Pancreas (tissue), 10 donors: ENCODE results near the gene RUNX1. TPM values are rescaled to one million over a fixed set of nuclear protein-coding genes. Genes with fewer than 3 reads are reported as not detected.

Experiments used
- ATAC-seq, 4 donors: fragments of 200-7000 bp; cut with Tn5 transposase; one replicate each; pipeline versions ENCODE4 v1.8.0 to v1.9.1; 2020; ENCODE audit warnings: mild to moderate bottlenecking in 4 of 4, moderate library complexity in 4 of 4
- DNase-seq, 6 donors: peaks; one replicate each; pipeline ENCODE4 v3.0.0-alpha.2; 2020
- FAIRE-seq: peaks from 2 replicates; lab custom pipeline; 2012; peaks lifted over from hg19 to GRCh38; lab: Jason Lieb, UNC
- H3K27ac ChIP-seq, 4 donors: fragments of 200-600 bp; sonication (generic); 1 replicate in 3 of 4; 2 replicates in 1 of 4; pipeline versions ENCODE4 v1.5.0 to v1.8.0; 2020
- H3K27me3 ChIP-seq, 4 donors: fragments of 200-600 bp; one replicate each; pipeline ENCODE4 v1.8.0; 2021
- H3K36me3 ChIP-seq, 3 donors: fragments of 200-600 bp; sonication (generic) in 1 of 3; one replicate each; pipeline versions ENCODE4 v1.5.0 to v1.8.0; 2020 to 2021
- H3K4me1 ChIP-seq, 3 donors: fragments of 200-600 bp; one replicate each; pipeline ENCODE4 v1.8.0; 2021
- H3K4me3 ChIP-seq, 4 donors: fragments of 200-600 bp; sonication (generic) in 2 of 4; one replicate each; pipeline versions ENCODE4 v1.5.0 to v1.8.0; 2020 to 2021
- H3K9me3 ChIP-seq, 4 donors: fragments of 200-600 bp; one replicate each; pipeline ENCODE4 v1.8.0; 2021
- CTCF ChIP-seq, 4 donors: fragments of 200-600 bp; sonication (generic) in 3 of 4; IDR thresholded peaks; one replicate each; pipeline versions ENCODE4 v1.5.0 to v1.8.0; 2021; ENCODE audit warnings: antibody characterized with exemption in 4 of 4
- WGBS, 2 donors: extraction: QIAGEN DNeasy Blood & Tissue Kit; methylation state at CpG; one replicate each; pipeline ENCODE4 v1.1.7; 2013; 5-methylcytosine and 5-hydroxymethylcytosine counted together
- intact Hi-C, 3 donors: fragments of 100-400 bp; cut with DNase I; formaldehyde crosslinking; loops; one replicate each; pipeline versions ENCODE4 v1.11.1 to v1.14.2; 2022
- polyA plus RNA-seq, 2 donors: library from polyadenylated mRNA; stranded (reverse); fragments of 200-250 nt; gene quantifications; one replicate each; pipeline ENCODE4 v1.2.3, GENCODE V29; 2013
- total RNA-seq, 6 donors: library from RNA; stranded (reverse); fragmentation: NEBNext Ultra II Directional in 4 of 6; extraction: Animal tissue kit (Norgen Biotek cat#: 25700) in 4 of 6; gene quantifications; one replicate each; pipeline versions ENCODE4 v1.2.1 to v1.2.4, GENCODE V29; 2021 to 2023
- donor health status: healthy with polysubstance abuse.
- donor health status: DM: no; HTN: no; CAD: no; lungs with moderate emphysema.
- donor health status: DM: no; HTN: no; CAD: no.
- donor health status: control.
- donor health status: control.
- donor health status: Bipolar disorder and iron deficiency.
- donor health status: DM: yes; HTN: yes; CAD: no.
- donor health status: DM: no; HTN: no; CAD: no.
- donor health status: DM: no; HTN: no; CAD: no.
- donor health status: DM: yes; HTN: yes; CAD: no.

Gene RUNX1
- total and polyA plus RNA-seq, 8 donors, result 2.1 to 38.2 (median 4.5) TPM

- ATAC-seq (no peak), FAIRE-seq (no peak)
- H3K27me3 ChIP-seq, result no peaks in the 10 kb centered on the region
Measured at GRCh38 chr21:35057428-35057827, 8.3 kb upstream of the RUNX1 start.

GRCh38 chr21:35053356-35054096, 4.4 kb upstream of the RUNX1 start:
- no peak for TF ChIP-seq CTCF (IDR thresholded peaks at IDR 0.05)
- no peaks in the 10 kb centered on the region for H3K9me3 ChIP-seq
- peaks cover 0 to 3% (median 0%) of the 10 kb centered on the region in 3 donors for H3K4me1 ChIP-seq
- H3K27ac ChIP-seq, result no peak overlapping the region
- DNase-seq (no peak), ATAC-seq (no peak), FAIRE-seq (no peak)
- intact Hi-C loops, result no loop called here
- WGBS, 2 donors, result 61 to 65% methylated on average over 11 of the region's 11 CpGs
- H3K4me3 ChIP-seq, result no peak overlapping the region
- no peaks in the 10 kb centered on the region for H3K36me3 ChIP-seq
- H3K27me3 ChIP-seq, result no peaks in the 10 kb centered on the region

More at GRCh38 chr21:35057428-35057827, 8.3 kb upstream of the RUNX1 start:
- intact Hi-C loops, result no loop called here
- Histone ChIP-seq H3K9me3 (no peaks in the 10 kb centered on the region), H3K36me3 (no peaks in the 10 kb centered on the region), H3K27ac (no peak overlapping the region), H3K4me1 (no peaks in the 10 kb centered on the region), H3K4me3 (no peak overlapping the region)
- DNase-seq, result no peak
- no peak for TF ChIP-seq CTCF (IDR thresholded peaks at IDR 0.05)
- WGBS, 2 donors, result 88 to 93% methylated on average over 7 of the region's 7 CpGs

- intact Hi-C loops, result no loop called here
- ATAC-seq, result no peak
- no peak for DNase-seq
- H3K4me1 ChIP-seq, result peaks cover 0 to 6% (median 0%) of the 10 kb centered on the region in 3 donors
- no peaks in the 10 kb centered on the region for H3K9me3 ChIP-seq
- FAIRE-seq, result no peak
- no peaks in the 10 kb centered on the region for H3K27me3 ChIP-seq
- H3K27ac ChIP-seq, result no peak overlapping the region
- no peaks in the 10 kb centered on the region for H3K36me3 ChIP-seq
- no peak overlapping the region for H3K4me3 ChIP-seq
- 87 to 98% methylated on average over 3 of the region's 3 CpGs for WGBS, 2 donors
- TF ChIP-seq CTCF (IDR thresholded peaks at IDR 0.05), result no peak
Measured at GRCh38 chr21:35052801-35053200, 3.7 kb upstream of the RUNX1 start.

GRCh38 chr21:35051287-35051818, 2.3 kb upstream of the RUNX1 start:
- peak; percentile 15 to 42 (median 22) for TF ChIP-seq CTCF (IDR thresholded peaks at IDR 0.05)
- 16 to 25% methylated on average over 12 of the region's 12 CpGs for WGBS, 2 donors
- Histone ChIP-seq H3K4me3 (no peak overlapping the region), H3K27me3 (no peaks in the 10 kb centered on the region), H3K36me3 (no peaks in the 10 kb centered on the region), H3K4me1 (peaks cover 0 to 7% (median 0%) of the 10 kb centered on the region in 3 donors), H3K9me3 (no peaks in the 10 kb centered on the region), H3K27ac (peak overlapping the region in 2 of 4 donors; percentile 32 to 39)
- DNase-seq (peak; percentile 74 to 90 (median 78)), ATAC-seq (peak; percentile 85 to 94 (median 90)), FAIRE-seq (no peak)
- intact Hi-C loops, result no loop called here
